HEK293T (cell line): ENCODE results near the gene SYNPO2.

Source experiments
- ARNT ChIP-seq: fragments of 450-650 bp; IDR thresholded peaks from 2 replicates; pipeline ENCODE4 v1.6.1; 2017; ENCODE audit warnings: mild to moderate bottlenecking
- BHLHE40 ChIP-seq: fragments of 450-650 bp; IDR thresholded peaks from 2 replicates; pipeline ENCODE4 v1.6.1; 2016; ENCODE audit warnings: mild to moderate bottlenecking, moderate library complexity, borderline replicate concordance
- CTBP1 ChIP-seq: fragments of 450-650 bp; IDR thresholded peaks from 2 replicates; pipeline ENCODE4 v1.6.1; 2016; ENCODE audit warnings: borderline replicate concordance
- ELF4 ChIP-seq: fragments of 450-650 bp; IDR thresholded peaks from 2 replicates; pipeline ENCODE4 v1.6.1; 2017; ENCODE audit warnings: antibody characterized with exemption
- SP1 ChIP-seq: fragments of 450-650 bp; IDR thresholded peaks from 2 replicates; pipeline ENCODE4 v1.6.1; 2017

DNA sequence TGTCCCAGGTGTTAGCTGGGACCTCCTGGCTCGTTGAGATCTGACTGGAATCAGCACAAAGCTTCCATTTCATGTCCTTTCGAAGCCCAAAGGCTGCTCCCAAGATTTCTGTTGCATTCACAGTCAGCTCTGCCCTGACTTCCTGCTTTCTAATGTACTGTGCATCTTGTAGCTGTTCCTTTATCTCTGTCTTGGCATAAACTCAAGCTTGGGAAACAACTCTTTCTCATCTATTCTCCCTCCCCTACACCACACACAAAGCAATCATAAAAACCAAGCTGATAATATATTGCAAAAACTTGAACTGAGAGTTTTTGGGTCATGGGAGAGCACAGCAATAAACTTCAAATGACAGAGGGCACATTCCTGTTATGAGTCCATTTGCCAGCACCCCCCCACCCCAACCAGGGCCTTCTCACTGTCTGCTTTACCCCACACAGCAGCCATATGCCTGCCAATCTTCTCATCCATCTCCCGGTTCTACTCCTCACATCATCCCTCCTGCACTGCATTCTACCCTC is 76.3 kb downstream of the SYNPO2 start:
- TF ChIP-seq BHLHE40 (no peak), SP1 (no peak), ELF4 (no peak), ARNT (no peak), CTBP1 (no peak)
